Right lobe of liver (tissue), 4 donors: ENCODE data around the gene CLSTN2.

Experiments
- CTCF ChIP-seq, 4 donors: fragments of 200-600 bp in 3 of 4; fragments of 450-650 bp in 1 of 4; IDR thresholded peaks; one replicate each; pipeline versions ENCODE4 v1.5.1 to v1.8.0; 2016 to 2022; ENCODE audit warnings: antibody characterized with exemption in 4 of 4, mild to moderate bottlenecking in 2 of 4
- POLR2A ChIP-seq: fragments of 450-650 bp; IDR thresholded peaks from one replicate; pipeline ENCODE4 v1.6.1; 2017; ENCODE audit warnings: antibody characterized with exemption, mild to moderate bottlenecking
- donor health status: DM: no; HTN: no; CAD: no.
- donor health status: DM: no; HTN: no; CAD: no.
- donor health status: DM: no; HTN: yes; CAD: no.

- TF ChIP-seq CTCF (IDR thresholded peaks at IDR 0.05) (no peak), POLR2A (no peak)
Measured at GRCh38 chr3:140597364-140597763, 662.4 kb downstream of the CLSTN2 start.
